ENCODE measurements around the gene ZNF853. TPM values are rescaled to one million over a fixed set of nuclear protein-coding genes. Genes with fewer than 3 reads are reported as not detected.

Gene ZNF853
- total and polyA plus RNA-seq, 2 donors (not counting 1 experiment from before 2014, with no cell fraction given) = 2.5 to 6.3 TPM

DNA sequence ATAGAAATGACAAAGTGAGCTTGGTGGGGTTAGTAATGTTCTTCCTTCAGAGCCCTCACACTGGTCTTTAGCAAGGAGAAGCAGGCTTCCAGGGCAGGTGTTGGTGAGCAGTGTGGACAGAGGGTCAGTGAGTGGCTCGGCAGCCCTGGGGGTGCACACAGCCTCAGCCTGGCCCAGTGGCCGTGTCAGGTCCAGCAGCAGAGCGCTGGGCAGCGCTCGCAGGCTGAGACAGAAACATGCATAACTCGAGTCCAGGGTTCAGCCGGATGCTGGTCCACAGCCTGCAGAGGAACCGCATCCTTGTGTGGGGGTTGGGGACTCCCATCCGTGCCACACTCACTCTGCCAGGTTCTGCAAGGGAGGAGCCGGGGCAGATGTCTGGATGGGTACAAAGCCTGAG, 11.0 kb upstream of the ZNF853 start:
- Histone ChIP-seq H3K4me1 (ENCODE audit: control insufficient read depth in 2 of 2, insufficient read depth in 2 of 2, low read length in 2 of 2) (no peaks in the 10 kb centered on the region), H3K9ac (ENCODE audit: low read length) (no peak overlapping the region), H2AFZ (ENCODE audit: insufficient read depth, low read depth, low read length, poor library complexity, severe bottlenecking) (no peak overlapping the region), H3K27me3 (replicated peaks in 1 of 4; ENCODE audit: control extremely low read depth in 1 of 4, control insufficient read depth in 3 of 4, insufficient read depth in 4 of 4, low read length in 3 of 4) (no peaks in the 10 kb centered on the region), H3K27ac (ENCODE audit: low read length in 2 of 2) (no peak overlapping the region), H3K36me3 (replicated peaks in 1 of 2; ENCODE audit: control extremely low read depth in 1 of 2, control insufficient read depth in 1 of 2, extremely low read depth in 1 of 2, insufficient read depth in 2 of 2, low read length in 1 of 2) (peaks cover 1 to 57% of the 10 kb centered on the region in 2 experiments), H3K9me3 (ENCODE audit: control extremely low read depth in 1 of 3, control insufficient read depth in 2 of 3, insufficient read depth in 1 of 3, low read length in 2 of 3) (no peaks in the 10 kb centered on the region), H4K20me1 (ENCODE audit: control insufficient read depth, insufficient read depth, low read length, poor library complexity, severe bottlenecking) (peaks cover 13% of the 10 kb centered on the region), H3K4me2 (replicated peaks; ENCODE audit: low read depth, low read length, poor library complexity, severe bottlenecking) (no peak overlapping the region), H3K4me3 (ENCODE audit: control extremely low read depth in 1 of 5, extremely low read depth in 1 of 5, insufficient read depth in 1 of 5, low read depth in 2 of 5, low read length in 4 of 5) (no peak overlapping the region), H3K79me2 (ENCODE audit: control insufficient read depth, insufficient read depth, low read length) (peaks cover 26% of the 10 kb centered on the region)
- ATAC-seq (ENCODE audit: low read depth) = no peak
- DNase-seq = no peak
- Mint-ChIP-seq H3K27ac (no peak overlapping the region), H3K27me3 (no peaks in the 10 kb centered on the region), H3K4me3 (no peak overlapping the region), H3K4me1 (no peaks in the 10 kb centered on the region), H3K9me3 (ENCODE audit: insufficient read depth) (no peaks in the 10 kb centered on the region)
- intact Hi-C loops (cut with micrococcal nuclease) = no loop called here
- ChIA-PET CTCF (interaction anchor here (1.2 kb wide), 1 partner anchor 35 kb away, joined by 3 read pairs; no protein-coding TSS in a partner anchor), POLR2A (no interaction called here)
- TF ChIP-seq, protein P1, sequence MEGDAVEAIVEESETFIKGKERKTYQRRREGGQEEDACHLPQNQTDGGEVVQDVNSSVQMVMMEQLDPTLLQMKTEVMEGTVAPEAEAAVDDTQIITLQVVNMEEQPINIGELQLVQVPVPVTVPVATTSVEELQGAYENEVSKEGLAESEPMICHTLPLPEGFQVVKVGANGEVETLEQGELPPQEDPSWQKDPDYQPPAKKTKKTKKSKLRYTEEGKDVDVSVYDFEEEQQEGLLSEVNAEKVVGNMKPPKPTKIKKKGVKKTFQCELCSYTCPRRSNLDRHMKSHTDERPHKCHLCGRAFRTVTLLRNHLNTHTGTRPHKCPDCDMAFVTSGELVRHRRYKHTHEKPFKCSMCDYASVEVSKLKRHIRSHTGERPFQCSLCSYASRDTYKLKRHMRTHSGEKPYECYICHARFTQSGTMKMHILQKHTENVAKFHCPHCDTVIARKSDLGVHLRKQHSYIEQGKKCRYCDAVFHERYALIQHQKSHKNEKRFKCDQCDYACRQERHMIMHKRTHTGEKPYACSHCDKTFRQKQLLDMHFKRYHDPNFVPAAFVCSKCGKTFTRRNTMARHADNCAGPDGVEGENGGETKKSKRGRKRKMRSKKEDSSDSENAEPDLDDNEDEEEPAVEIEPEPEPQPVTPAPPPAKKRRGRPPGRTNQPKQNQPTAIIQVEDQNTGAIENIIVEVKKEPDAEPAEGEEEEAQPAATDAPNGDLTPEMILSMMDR (IDR thresholded peaks at IDR 0.05) = no peak
- TF ChIP-seq EZH2 (IDR thresholded peaks at IDR 0.05; ENCODE audit: borderline replicate concordance, insufficient read depth, low read depth, low read length, poor library complexity, severe bottlenecking) = no peak
- 98% methylated on average over 9 of the region's 10 CpGs for WGBS (ENCODE audit: insufficient coverage)

DNA sequence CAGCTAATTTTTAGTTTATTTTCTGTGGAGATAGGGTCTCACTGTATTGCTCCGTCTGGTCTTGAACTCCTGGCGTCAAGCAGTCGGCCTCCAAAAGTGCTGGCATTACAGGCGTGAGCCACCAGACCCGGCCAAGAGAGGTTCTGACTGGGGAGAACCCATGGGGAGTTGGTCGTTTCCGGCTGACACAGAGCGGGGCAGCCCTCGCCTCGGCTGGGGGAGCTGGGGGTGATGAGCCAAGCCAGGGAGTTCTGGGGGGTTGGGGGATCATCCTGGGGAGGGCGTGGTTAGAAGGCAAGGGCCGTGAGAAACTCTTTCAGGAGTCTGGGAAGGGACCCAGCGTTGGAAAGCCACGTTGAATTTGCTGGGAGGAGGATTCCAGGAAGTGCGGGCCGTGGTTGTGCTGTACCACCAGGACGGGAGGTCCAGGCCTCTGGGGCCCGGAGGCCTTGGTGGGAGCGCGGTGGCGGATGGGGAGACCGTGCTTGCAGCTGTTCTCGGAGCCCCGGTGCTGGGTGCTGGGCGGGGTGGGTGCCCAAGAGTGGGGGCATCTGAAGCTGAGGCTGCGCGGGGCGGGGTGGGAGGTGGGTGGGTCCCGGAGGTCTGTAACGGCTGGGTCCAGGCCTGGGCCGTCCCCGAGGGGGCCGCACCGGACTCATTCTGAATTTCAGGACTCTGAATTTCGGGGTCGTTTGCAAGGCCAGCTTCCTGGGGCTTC, 8.4 kb upstream of the ZNF853 start:
- H3K36me3 ChIP-seq (replicated peaks in 1 of 2; ENCODE audit: control extremely low read depth in 1 of 2, control insufficient read depth in 1 of 2, extremely low read depth in 1 of 2, insufficient read depth in 2 of 2, low read length in 1 of 2) = peaks cover 1 to 37% of the 10 kb centered on the region in 2 experiments
- ATAC-seq (ENCODE audit: low read depth) = no peak
- intact Hi-C loops (cut with micrococcal nuclease) = no loop called here

More for the DNA sequence above, 8.4 kb upstream of the ZNF853 start:
- H3K27me3 ChIP-seq (replicated peaks in 1 of 4; ENCODE audit: control extremely low read depth in 1 of 4, control insufficient read depth in 3 of 4, insufficient read depth in 4 of 4, low read length in 3 of 4) = no peaks in the 10 kb centered on the region
- H4K20me1 ChIP-seq (ENCODE audit: control insufficient read depth, insufficient read depth, low read length, poor library complexity, severe bottlenecking) = peaks cover 9% of the 10 kb centered on the region
- H3K4me1 Mint-ChIP-seq = no peaks in the 10 kb centered on the region
- no peaks in the 10 kb centered on the region for H3K9me3 Mint-ChIP-seq (ENCODE audit: insufficient read depth)
- no peak for DNase-seq
- H3K9ac ChIP-seq (ENCODE audit: low read length) = no peak overlapping the region
- 97% methylated on average over 36 of the region's 36 CpGs for WGBS (ENCODE audit: insufficient coverage)
- no peak overlapping the region for H3K27ac Mint-ChIP-seq
- no peak for TF ChIP-seq EZH2 (IDR thresholded peaks at IDR 0.05; ENCODE audit: borderline replicate concordance, insufficient read depth, low read depth, low read length, poor library complexity, severe bottlenecking)
- TF ChIP-seq, protein P1 (IDR thresholded peaks at IDR 0.05) = no peak
- H3K4me1 ChIP-seq (ENCODE audit: control insufficient read depth in 2 of 2, insufficient read depth in 2 of 2, low read length in 2 of 2) = no peaks in the 10 kb centered on the region
- no peaks in the 10 kb centered on the region for H3K9me3 ChIP-seq (ENCODE audit: control extremely low read depth in 1 of 3, control insufficient read depth in 2 of 3, insufficient read depth in 1 of 3, low read length in 2 of 3)
- no peak overlapping the region for H3K27ac ChIP-seq (ENCODE audit: low read length in 2 of 2)
- peaks cover 17% of the 10 kb centered on the region for H3K79me2 ChIP-seq (ENCODE audit: control insufficient read depth, insufficient read depth, low read length)
- ChIA-PET POLR2A (no interaction called here), CTCF (no interaction called here)
- no peak overlapping the region for H2AFZ ChIP-seq (ENCODE audit: insufficient read depth, low read depth, low read length, poor library complexity, severe bottlenecking)
- H3K4me3 Mint-ChIP-seq = no peak overlapping the region
- no peaks in the 10 kb centered on the region for H3K27me3 Mint-ChIP-seq
- no peak overlapping the region for H3K4me2 ChIP-seq (replicated peaks; ENCODE audit: low read depth, low read length, poor library complexity, severe bottlenecking)
- H3K4me3 ChIP-seq (ENCODE audit: control extremely low read depth in 1 of 5, extremely low read depth in 1 of 5, insufficient read depth in 1 of 5, low read depth in 2 of 5, low read length in 4 of 5) = no peak overlapping the region

Measured in B cell (primary cell).